HCT116 (cell line): ENCODE results near the gene RAB31. TPM values are rescaled to one million over a fixed set of nuclear protein-coding genes. Genes with fewer than 3 reads are reported as not detected.

Experiments
- ATAC-seq: fragments of 200-7000 bp; cut with Tn5 transposase; 2 replicates; pipeline ENCODE4 v1.9.1; 2020; ENCODE audit warnings: mild to moderate bottlenecking, moderate library complexity
- BruUV-seq: library from RNA; stranded (reverse); fragments of 400-500 nt; replicated peaks from 2 replicates; lab custom pipeline; 2021; lab: Mats Ljungman, UMichigan
- CTCF ChIA-PET: fragments of 300-600 bp; sonication (Branson Sonifier 250); formaldehyde crosslinking; loops from one replicate; lab custom pipeline; 2021; ENCODE audit warnings: antibody characterized with exemption; lab: Charles Lee
- POLR2A ChIA-PET: fragments of 300-600, 350-600 bp; sonication (Branson Sonifier 250); formaldehyde crosslinking; loops from one replicate; lab custom pipeline; 2021; ENCODE audit warnings: antibody characterized with exemption; lab: Charles Lee
- RAD21 ChIA-PET, 2 experiments: fragments of 300-600 bp; sonication (Branson Sonifier 250); formaldehyde crosslinking; loops; one replicate each; lab custom pipeline; 2023; ENCODE audit warnings: low total read pairs in 2 of 2; ENCODE audit not compliant: uncharacterized antibody in 2 of 2, unreplicated experiment in 2 of 2, low non-redundant PET in 1 of 2; lab: Charles Lee
- DNase-seq: peaks from one replicate; pipeline ENCODE4 v3.0.0-alpha.2; 2010; ENCODE audit warnings: low read depth, low spot score
- H2AFZ ChIP-seq: fragments of 200-600 bp; shearing (Covaris generic), sonication (generic); 2 replicates; pipeline ENCODE4 v1.6.1; 2017; ENCODE audit warnings: low read depth, mixed run types, mixed read lengths, antibody characterized with exemption, low read length; ENCODE audit not compliant: poor library complexity, severe bottlenecking
- H3K27ac ChIP-seq: 2 replicates; pipeline ENCODE4 v1.5.1; 2012; ENCODE audit warnings: low read depth, low read length
- H3K27me3 ChIP-seq: fragments of 200-600 bp; sonication (generic); 2 replicates; pipeline ENCODE4 v1.6.1; 2016; ENCODE audit warnings: mixed run types, low read length, mixed read lengths; ENCODE audit not compliant: insufficient read depth
- H3K36me3 ChIP-seq, 2 experiments: fragments of 200-500 bp in 1 of 2; fragments of 200-600 bp in 1 of 2; sonication (Bioruptor generic) in 1 of 2; sonication (generic) in 1 of 2; 2 replicates each; pipeline versions ENCODE4 v1.5.1 to v1.6.1; 2014 to 2016; ENCODE audit warnings: low read length in 2 of 2, inconsistent platforms in 1 of 2, mixed read lengths in 1 of 2, mixed run types in 1 of 2; ENCODE audit not compliant: insufficient read depth in 2 of 2, control insufficient read depth in 1 of 2
- H3K4me1 ChIP-seq, 2 experiments: fragments of 200-600 bp in 1 of 2; sonication (generic) in 1 of 2; 2 replicates each; pipeline versions ENCODE4 v1.5.1 to v1.6.1; 2012 to 2017; ENCODE audit warnings: low read length in 2 of 2, inconsistent platforms in 1 of 2, mild to moderate bottlenecking in 1 of 2, mixed read lengths in 1 of 2, mixed run types in 1 of 2, moderate library complexity in 1 of 2; ENCODE audit not compliant: insufficient read depth in 2 of 2, control insufficient read depth in 1 of 2
- H3K4me2 ChIP-seq: fragments of 200-600 bp; sonication (generic); 2 replicates; pipeline ENCODE4 v1.6.1; 2017; ENCODE audit warnings: mixed run types, low read length, mixed read lengths
- H3K4me3 ChIP-seq, 2 experiments: fragments of 200-600 bp in 1 of 2; sonication (generic) in 1 of 2; replicated peaks in 1 of 2; 2 replicates each; pipeline ENCODE4 v1.5.1; 2011 to 2016; ENCODE audit warnings: low read length in 2 of 2, control low read depth in 1 of 2, low read depth in 1 of 2, mild to moderate bottlenecking in 1 of 2, mixed read lengths in 1 of 2, mixed run types in 1 of 2
- H3K79me2 ChIP-seq: fragments of 200-600 bp; sonication (generic); 2 replicates; pipeline ENCODE4 v1.6.1; 2017; ENCODE audit warnings: mild to moderate bottlenecking, mixed run types, low read length, moderate library complexity, mixed read lengths; ENCODE audit not compliant: insufficient read depth
- H3K9ac ChIP-seq: fragments of 200-600 bp; sonication (generic); 2 replicates; pipeline ENCODE4 v1.6.1; 2016; ENCODE audit warnings: low read length, mixed read lengths
- H3K9me2 ChIP-seq: fragments of 200-600 bp; sonication (generic), shearing (Covaris generic); 2 replicates; pipeline ENCODE4 v1.6.1; 2017; ENCODE audit warnings: mixed run types, mild to moderate bottlenecking, moderate library complexity; ENCODE audit not compliant: insufficient read depth
- H3K9me3 ChIP-seq, 2 experiments: fragments of 200-500 bp in 1 of 2; fragments of 200-600 bp in 1 of 2; sonication (Bioruptor generic) in 1 of 2; sonication (generic) in 1 of 2; 2 replicates each; pipeline ENCODE4 v1.6.1; 2014 to 2017; ENCODE audit warnings: low read length in 2 of 2, mixed read lengths in 2 of 2, inconsistent platforms in 1 of 2, low read depth in 1 of 2, mild to moderate bottlenecking in 1 of 2, mixed run types in 1 of 2, moderate library complexity in 1 of 2; ENCODE audit not compliant: control insufficient read depth in 1 of 2, insufficient read depth in 1 of 2
- H4K20me1 ChIP-seq: fragments of 200-600 bp; sonication (generic), shearing (Covaris generic); 2 replicates; pipeline ENCODE4 v1.6.1; 2017; ENCODE audit warnings: mixed run types, mild to moderate bottlenecking, moderate library complexity; ENCODE audit not compliant: insufficient read depth
- ATF3 ChIP-seq: IDR thresholded peaks from 2 replicates; pipeline ENCODE4 v1.6.1; 2012
- CBX3 ChIP-seq: IDR thresholded peaks from 2 replicates; pipeline ENCODE4 v1.6.1; 2012; ENCODE audit warnings: low read depth
- CEBPB ChIP-seq: IDR thresholded peaks from 2 replicates; pipeline ENCODE4 v1.6.1; 2012; ENCODE audit warnings: low read depth
- EGR1 ChIP-seq: IDR thresholded peaks from 2 replicates; pipeline ENCODE4 v1.6.1; 2012; ENCODE audit warnings: low read depth
- ELF1 ChIP-seq: IDR thresholded peaks from 2 replicates; pipeline ENCODE4 v1.6.1; 2012; ENCODE audit warnings: low read depth, borderline replicate concordance
- EZH2 ChIP-seq: fragments of 200-600 bp; sonication (generic); IDR thresholded peaks from 2 replicates; pipeline ENCODE4 v1.6.1; 2017; ENCODE audit warnings: antibody characterized with exemption, mixed run types
- JUND ChIP-seq: IDR thresholded peaks from 2 replicates; pipeline ENCODE4 v1.6.1; 2012
- MAX ChIP-seq: IDR thresholded peaks from 2 replicates; pipeline ENCODE4 v1.6.1; 2012
- POLR2A ChIP-seq: IDR thresholded peaks from 2 replicates; pipeline ENCODE4 v1.7.0; 2011; ENCODE audit warnings: borderline replicate concordance; ENCODE audit not compliant: insufficient read depth, insufficient read length; ENCODE audit errors: extremely low read depth
- POLR2AphosphoS5 ChIP-seq: IDR thresholded peaks from 2 replicates; pipeline ENCODE4 v1.6.1; 2011; ENCODE audit warnings: mild to moderate bottlenecking, low read depth, low read length, moderate library complexity
- RAD21 ChIP-seq: IDR thresholded peaks from 2 replicates; pipeline ENCODE4 v1.6.1; 2012; ENCODE audit warnings: low read depth, mild to moderate bottlenecking
- REST ChIP-seq: IDR thresholded peaks from 2 replicates; pipeline ENCODE4 v1.6.1; 2012; ENCODE audit warnings: low read depth
- SIN3A ChIP-seq: IDR thresholded peaks from 2 replicates; pipeline ENCODE4 v1.6.1; 2012; ENCODE audit warnings: low read depth
- SP1 ChIP-seq: IDR thresholded peaks from 2 replicates; pipeline ENCODE4 v1.6.1; 2012; ENCODE audit warnings: low read depth
- SRF ChIP-seq: IDR thresholded peaks from 2 replicates; pipeline ENCODE4 v1.6.1; 2012; ENCODE audit warnings: low read depth
- TCF7L2 ChIP-seq: IDR thresholded peaks from 2 replicates; pipeline ENCODE4 v1.7.0; 2011; ENCODE audit warnings: borderline replicate concordance, inconsistent platforms; ENCODE audit not compliant: insufficient read depth, insufficient read length; ENCODE audit errors: extremely low read depth
- YY1 ChIP-seq: IDR thresholded peaks from 2 replicates; pipeline ENCODE4 v1.6.1; 2011; ENCODE audit warnings: low read length, low read depth, moderate library complexity, mild to moderate bottlenecking; ENCODE audit not compliant: insufficient replicate concordance; ENCODE audit errors: extremely low read depth
- ZBTB33 ChIP-seq: IDR thresholded peaks from 2 replicates; pipeline ENCODE4 v1.6.1; 2011; ENCODE audit warnings: mild to moderate bottlenecking, low read length, moderate library complexity; ENCODE audit not compliant: insufficient replicate concordance; ENCODE audit errors: extremely low read depth
- ZFX ChIP-seq: fragments of 450-650 bp; IDR thresholded peaks from 2 replicates; pipeline ENCODE4 v1.6.1; 2017
- ZNF274 ChIP-seq: fragments of 200-500 bp; sonication (Bioruptor generic); IDR thresholded peaks from 2 replicates; pipeline ENCODE4 v1.6.1; 2014; ENCODE audit warnings: mild to moderate bottlenecking, low read depth, low read length, inconsistent platforms
- intact Hi-C: fragments of 100-400 bp; cut with micrococcal nuclease; formaldehyde crosslinking; loops from 2 replicates; pipeline ENCODE4 v1.10.0; 2022
- total RNA-seq: library from RNA; stranded (reverse); gene quantifications from one replicate; pipeline ENCODE4 v1.2.1, GENCODE V29; 2021; ENCODE audit not compliant: unreplicated experiment

Gene RAB31
- total RNA-seq, 1 experiment from 2014 or later, result 46.9 TPM

GRCh38 chr18:9695605-9696004 lies 12.5 kb upstream of the RAB31 start:
- ATAC-seq, result no peak
- H3K27ac ChIP-seq, result no peak overlapping the region
- no TSS peak for BruUV-seq
- no peak overlapping the region for H3K4me3 ChIP-seq
- no peak overlapping the region for H3K4me2 ChIP-seq
- H4K20me1 ChIP-seq, result no peaks in the 10 kb centered on the region
- no peaks in the 10 kb centered on the region for H3K9me2 ChIP-seq
- no peaks in the 10 kb centered on the region for H3K9me3 ChIP-seq
- TF ChIP-seq REST (no peak), ELF1 (no peak), SP1 (no peak), POLR2A (no peak), ZFX (no peak), RAD21 (no peak), ZNF274 (no peak), TCF7L2 (no peak), CEBPB (no peak), ATF3 (no peak), CBX3 (no peak), YY1 (no peak), SIN3A (no peak), JUND (no peak), ZBTB33 (no peak), MAX (no peak), POLR2AphosphoS5 (no peak), EZH2 (no peak), SRF (no peak), EGR1 (no peak)
- RAD21 ChIA-PET, result no interaction called here
- peaks cover 0 to 5% of the 10 kb centered on the region in 2 experiments; a peak in 1 of 4 replicates for H3K4me1 ChIP-seq
- no peak overlapping the region for H3K9ac ChIP-seq
- CTCF ChIA-PET, result no interaction called here
- H3K36me3 ChIP-seq, result no peaks in the 10 kb centered on the region
- H3K79me2 ChIP-seq, result no peaks in the 10 kb centered on the region
- DNase-seq, result no peak
- H2AFZ ChIP-seq, result no peak overlapping the region
- no peaks in the 10 kb centered on the region for H3K27me3 ChIP-seq
- intact Hi-C loops, result no loop called here
- POLR2A ChIA-PET, result no interaction called here
